ENCODE data around the gene TIPRL.

Gene TIPRL

GRCh38 chr1:168210312-168210711 is 31.6 kb downstream of the TIPRL start:
- H3K4me3 ChIP-seq (ENCODE audit: control insufficient read depth, low read depth, low read length): no peak overlapping the region
- DNase-seq (ENCODE audit: low read depth): no peak
- no peak for TF ChIP-seq CTCF (IDR thresholded peaks at IDR 0.05; ENCODE audit: control insufficient read depth, insufficient read depth, low read depth, low read length, missing control alignments)

DNA sequence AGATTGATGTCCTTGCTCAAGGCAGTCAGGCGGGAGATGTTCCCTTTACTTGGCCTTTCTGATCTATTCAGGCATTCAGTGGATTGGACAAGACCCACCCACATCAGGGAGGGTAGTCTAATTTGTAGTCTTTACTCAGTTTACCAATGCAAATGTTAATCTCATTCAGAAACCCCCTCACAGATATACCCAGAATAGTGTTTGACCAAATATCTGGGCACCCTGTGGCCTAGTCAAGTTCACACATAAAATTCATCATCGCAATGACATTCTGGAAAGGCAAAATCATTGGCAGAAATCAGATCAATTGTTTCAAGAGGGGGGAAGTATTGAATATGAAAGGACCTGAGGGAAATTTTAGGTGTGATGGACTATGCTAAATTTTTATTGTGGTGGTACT is 34.6 kb downstream of the TIPRL start:
- H3K4me3 ChIP-seq (ENCODE audit: control insufficient read depth, low read depth, low read length): no peak overlapping the region
- TF ChIP-seq CTCF (IDR thresholded peaks at IDR 0.05; ENCODE audit: control insufficient read depth, insufficient read depth, low read depth, low read length, missing control alignments): no peak
- no peak for DNase-seq (ENCODE audit: low read depth)

DNA sequence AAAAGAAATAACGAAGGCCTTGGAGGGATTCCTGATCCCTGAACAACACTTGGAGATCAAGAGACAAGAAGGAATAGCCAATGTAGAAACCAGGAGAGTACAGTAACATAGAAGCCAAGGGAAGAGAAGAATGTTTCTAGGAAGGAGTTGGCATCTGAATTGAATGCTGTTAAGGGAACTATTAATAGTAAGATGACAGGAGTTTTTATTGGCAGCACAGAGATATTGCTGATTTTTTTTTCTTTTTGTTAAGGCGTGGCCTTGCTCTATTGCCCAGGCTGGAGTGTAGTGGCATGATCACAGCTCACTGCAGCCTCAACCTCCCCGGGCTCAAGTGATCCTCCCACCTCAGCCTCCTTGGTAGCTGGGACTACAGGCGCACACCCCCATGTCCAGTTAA is 37.4 kb downstream of the TIPRL start:
- TF ChIP-seq CTCF (IDR thresholded peaks at IDR 0.05; ENCODE audit: control insufficient read depth, insufficient read depth, low read depth, low read length, missing control alignments): no peak
- DNase-seq (ENCODE audit: low read depth): no peak
- no peak overlapping the region for H3K4me3 ChIP-seq (ENCODE audit: control insufficient read depth, low read depth, low read length)

- no peak for DNase-seq (ENCODE audit: low read depth)
- no peak for TF ChIP-seq CTCF (IDR thresholded peaks at IDR 0.05; ENCODE audit: control insufficient read depth, insufficient read depth, low read depth, low read length, missing control alignments)
- H3K4me3 ChIP-seq (ENCODE audit: control insufficient read depth, low read depth, low read length): no peak overlapping the region
These were observed 38.9 kb downstream of the TIPRL start for GRCh38 chr1:168217664-168218063.

- no peak overlapping the region for H3K4me3 ChIP-seq (ENCODE audit: control insufficient read depth, low read depth, low read length)
- TF ChIP-seq CTCF (IDR thresholded peaks at IDR 0.05; ENCODE audit: control insufficient read depth, insufficient read depth, low read depth, low read length, missing control alignments): no peak
- DNase-seq (ENCODE audit: low read depth): no peak
These were observed 39.9 kb downstream of the TIPRL start for GRCh38 chr1:168218658-168219057.

DNA sequence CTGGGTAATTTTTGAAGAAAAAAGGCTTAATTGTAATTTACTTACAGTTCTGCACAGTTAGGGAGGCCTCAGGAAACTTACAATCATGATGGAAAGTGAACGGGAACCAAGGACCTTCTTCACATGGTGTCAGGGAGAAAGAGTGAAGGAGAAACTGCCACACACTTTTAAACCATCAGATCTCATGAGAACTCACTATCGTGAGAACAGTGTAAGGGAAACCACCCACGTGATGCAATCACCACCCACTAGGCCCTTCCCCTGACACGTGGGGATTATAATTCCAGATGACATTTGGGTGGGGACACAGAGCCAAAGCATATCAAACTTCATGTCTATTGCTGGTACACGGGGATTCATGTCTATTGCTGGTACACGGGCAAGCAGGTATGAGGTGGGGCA is 41.7 kb downstream of the TIPRL start:
- no peak for TF ChIP-seq CTCF (IDR thresholded peaks at IDR 0.05; ENCODE audit: control insufficient read depth, insufficient read depth, low read depth, low read length, missing control alignments)
- no peak for DNase-seq (ENCODE audit: low read depth)
- no peak overlapping the region for H3K4me3 ChIP-seq (ENCODE audit: control insufficient read depth, low read depth, low read length)

- H3K4me3 ChIP-seq (ENCODE audit: control insufficient read depth, low read depth, low read length): no peak overlapping the region
- no peak for TF ChIP-seq CTCF (IDR thresholded peaks at IDR 0.05; ENCODE audit: control insufficient read depth, insufficient read depth, low read depth, low read length, missing control alignments)
- no peak for DNase-seq (ENCODE audit: low read depth)
These were observed 42.5 kb downstream of the TIPRL start for GRCh38 chr1:168221275-168221674.
